GM13977 (cell line): ENCODE data around the gene AFF3.

Experiments
- DNase-seq: peaks from one replicate; pipeline ENCODE4 v3.0.0; 2012; ENCODE audit warnings: low spot score
- CTCF ChIP-seq: IDR thresholded peaks from 2 replicates; pipeline ENCODE4 v1.5.1; 2012; ENCODE audit warnings: mild to moderate bottlenecking, control low read depth; ENCODE audit not compliant: insufficient read depth; ENCODE audit errors: extremely low read depth, missing control alignments
- in situ Hi-C: fragments of 300-500 bp; cut with MboI; formaldehyde crosslinking; loops from one replicate; pipeline ENCODE4 v1.12.0; 2022; ENCODE audit warnings: low sequenced_read_pairs, low pct_unique_long_range_greater_than_20kb, mixed read lengths, inconsistent platforms; ENCODE audit not compliant: unreplicated experiment

Gene AFF3

GRCh38 chr2:99545604-99546003, 596.8 kb downstream of the AFF3 start:
- in situ Hi-C loops, result no loop called here
- no peak for TF ChIP-seq CTCF
- no peak for DNase-seq

GRCh38 chr2:99545066-99545465, 597.3 kb downstream of the AFF3 start:
- no peak for DNase-seq
- in situ Hi-C loops, result no loop called here

GRCh38 chr2:99544608-99545007, 597.8 kb downstream of the AFF3 start:
- DNase-seq, result no peak
- no peak for TF ChIP-seq CTCF
- in situ Hi-C loops, result no loop called here

More at GRCh38 chr2:99545066-99545465, 597.3 kb downstream of the AFF3 start:
- no peak for TF ChIP-seq CTCF

- TF ChIP-seq CTCF, result no peak
- no peak for DNase-seq
- in situ Hi-C loops, result no loop called here
These were observed 599.1 kb downstream of the AFF3 start for GRCh38 chr2:99543247-99543646.

- no peak for DNase-seq
- in situ Hi-C loops, result no loop called here
- TF ChIP-seq CTCF, result no peak
These were observed 604.4 kb downstream of the AFF3 start for GRCh38 chr2:99537910-99538485.

- no peak for TF ChIP-seq CTCF
- DNase-seq, result no peak
- in situ Hi-C loops, result no loop called here
These were observed 618.3 kb downstream of the AFF3 start for GRCh38 chr2:99524056-99524455.

- no peak for DNase-seq
These were observed 620.2 kb downstream of the AFF3 start for GRCh38 chr2:99522157-99522556.

More at GRCh38 chr2:99522157-99522556, 620.2 kb downstream of the AFF3 start:
- TF ChIP-seq CTCF, result no peak
- in situ Hi-C loops, result no loop called here
